Measurements from ENCODE around the gene TEKT4. TPM values are rescaled to one million over a fixed set of nuclear protein-coding genes. Genes with fewer than 3 reads are reported as not detected.
"Not testable (repeated sequence)": the region's sequence is repeated elsewhere in the genome, so short reads cannot be mapped to it uniquely, and the experiment has no call there.

TEKT4 gene
- total RNA-seq, 1 experiment from 2014 or later: not detected

GRCh38 chr2:94875820-94876522 is 4.7 kb downstream of the TEKT4 start:
- ChIA-PET CTCF (interaction anchor here (1.2 to 9.6 kb wide), 8 partner anchors 9 to 85 kb away, joined by 3 to 170 read pairs (median 6); no protein-coding TSS in a partner anchor), POLR2A (no interaction called here)
- DNase-seq (ENCODE audit: unreplicated experiment): no peak
- no peaks in the 10 kb centered on the region for H3K9me3 Mint-ChIP-seq (ENCODE audit: unreplicated experiment)
- no peak for TF ChIP-seq CTCF (IDR thresholded peaks at IDR 0.05; ENCODE audit: unreplicated experiment)
- H3K27ac Mint-ChIP-seq (ENCODE audit: low read depth, unreplicated experiment): no peak overlapping the region
- no TSS peak for BruUV-seq (replicated peaks)
- peaks cover 11% of the 10 kb centered on the region for H3K27me3 Mint-ChIP-seq (ENCODE audit: insufficient read depth, unreplicated experiment)
- intact Hi-C loops (cut with micrococcal nuclease): loop anchor here (10.0 kb wide), 1 partner anchor 239 kb away; no protein-coding TSS in a partner anchor
- H3K4me1 Mint-ChIP-seq (ENCODE audit: insufficient read depth, unreplicated experiment): no peaks in the 10 kb centered on the region
- H3K36me3 Mint-ChIP-seq (ENCODE audit: insufficient read depth, unreplicated experiment): no peaks in the 10 kb centered on the region
- H3K4me3 Mint-ChIP-seq (ENCODE audit: unreplicated experiment): no peak overlapping the region

GRCh38 chr2:94876523-94876863 is 5.3 kb downstream of the TEKT4 start:
- peaks cover 11% of the 10 kb centered on the region for H3K27me3 Mint-ChIP-seq (ENCODE audit: insufficient read depth, unreplicated experiment)
- no peaks in the 10 kb centered on the region for H3K36me3 Mint-ChIP-seq (ENCODE audit: insufficient read depth, unreplicated experiment)
- H3K9me3 Mint-ChIP-seq (ENCODE audit: unreplicated experiment): no peaks in the 10 kb centered on the region
- DNase-seq (ENCODE audit: unreplicated experiment): no peak
- intact Hi-C loops (cut with micrococcal nuclease): loop anchor here (10.0 kb wide), 1 partner anchor 238 kb away; no protein-coding TSS in a partner anchor
- BruUV-seq (replicated peaks): no TSS peak
- H3K4me1 Mint-ChIP-seq (ENCODE audit: insufficient read depth, unreplicated experiment): no peaks in the 10 kb centered on the region
- H3K27ac Mint-ChIP-seq (ENCODE audit: low read depth, unreplicated experiment): no peak overlapping the region
- CTCF ChIA-PET: interaction anchor here (1.4 to 9.6 kb wide), 6 partner anchors 9 to 85 kb away, joined by 3 to 170 read pairs (median 5); no protein-coding TSS in a partner anchor
- POLR2A ChIA-PET: no interaction called here
- TF ChIP-seq CTCF (IDR thresholded peaks at IDR 0.05; ENCODE audit: unreplicated experiment): no peak
- no peak overlapping the region for H3K4me3 Mint-ChIP-seq (ENCODE audit: unreplicated experiment)

DNA sequence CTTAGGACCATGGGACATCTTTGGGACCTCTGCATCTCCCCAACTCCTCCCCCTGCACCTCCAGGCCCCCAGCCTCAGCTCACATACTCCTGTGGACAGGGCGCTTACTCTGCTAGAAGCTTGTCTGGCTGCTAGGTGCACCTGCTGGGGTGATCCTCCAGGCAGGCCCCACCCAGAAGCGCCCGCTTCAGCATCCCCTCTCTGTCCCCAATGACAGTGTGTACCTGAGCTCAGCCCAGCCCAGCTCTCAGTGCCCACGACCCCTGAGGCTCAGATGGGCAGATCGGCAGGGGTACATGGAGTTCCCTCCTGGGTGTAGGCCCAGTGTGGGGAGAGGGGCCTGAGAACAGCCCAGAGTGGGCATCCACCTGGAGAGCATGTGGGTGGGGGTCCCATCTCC is 5.9 kb downstream of the TEKT4 start:
- Mint-ChIP-seq H3K4me1 (ENCODE audit: insufficient read depth, unreplicated experiment) (no peaks in the 10 kb centered on the region), H3K36me3 (ENCODE audit: insufficient read depth, unreplicated experiment) (no peaks in the 10 kb centered on the region), H3K9me3 (ENCODE audit: unreplicated experiment) (no peaks in the 10 kb centered on the region), H3K27ac (ENCODE audit: low read depth, unreplicated experiment) (no peak overlapping the region), H3K4me3 (ENCODE audit: unreplicated experiment) (no peak overlapping the region), H3K27me3 (ENCODE audit: insufficient read depth, unreplicated experiment) (peaks cover 11% of the 10 kb centered on the region)
- TF ChIP-seq CTCF (IDR thresholded peaks at IDR 0.05; ENCODE audit: unreplicated experiment): no peak
- ChIA-PET CTCF (interaction anchor here (0.6 to 9.6 kb wide), 4 partner anchors 9 to 92 kb away, joined by 3 to 170 read pairs (median 5); no protein-coding TSS in a partner anchor), POLR2A (no interaction called here)
- DNase-seq (ENCODE audit: unreplicated experiment): no peak
- intact Hi-C loops (cut with micrococcal nuclease): loop anchor here (10.0 kb wide), 1 partner anchor 238 kb away; no protein-coding TSS in a partner anchor
- BruUV-seq (replicated peaks): no TSS peak

GRCh38 chr2:94878575-94878974 is 7.3 kb downstream of the TEKT4 start:
- H3K4me1 Mint-ChIP-seq (ENCODE audit: insufficient read depth, unreplicated experiment); DNase-seq (ENCODE audit: unreplicated experiment); H3K4me3 Mint-ChIP-seq (ENCODE audit: unreplicated experiment); H3K27ac Mint-ChIP-seq (ENCODE audit: low read depth, unreplicated experiment); H3K36me3 Mint-ChIP-seq (ENCODE audit: insufficient read depth, unreplicated experiment); H3K27me3 Mint-ChIP-seq (ENCODE audit: insufficient read depth, unreplicated experiment); BruUV-seq (replicated peaks); POLR2A ChIA-PET; H3K9me3 Mint-ChIP-seq (ENCODE audit: unreplicated experiment): not testable (repeated sequence)
- CTCF ChIA-PET: interaction anchor here (9.6 kb wide), 1 partner anchor 77 kb away, joined by 170 read pairs; no protein-coding TSS in a partner anchor
- intact Hi-C loops (cut with micrococcal nuclease): loop anchor here (10.0 kb wide), 1 partner anchor 236 kb away; no protein-coding TSS in a partner anchor
